KMS-11 (cell line): ENCODE results near the gene BRD3.
A peak's percentile ranks its signal among the peaks of the same experiment; 100 is the strongest.

ENCODE experiments used
- H2AFZ ChIP-seq: fragments of 200-600 bp; sonication (generic); 2 replicates; pipeline ENCODE4 v1.6.1; 2016; ENCODE audit warnings: antibody characterized with exemption, mixed run types, low read depth
- H3K27ac ChIP-seq: fragments of 200-600 bp; sonication (generic); 2 replicates; pipeline ENCODE4 v1.6.1; 2016; ENCODE audit warnings: mild to moderate bottlenecking, mixed run types
- H3K27me3 ChIP-seq: fragments of 200-600 bp; sonication (generic); 2 replicates; pipeline ENCODE4 v1.6.1; 2017; ENCODE audit warnings: mild to moderate bottlenecking, low read depth, mixed run types, moderate library complexity; ENCODE audit not compliant: insufficient read depth
- H3K36me3 ChIP-seq: fragments of 200-600 bp; sonication (generic); 2 replicates; pipeline ENCODE4 v1.6.1; 2017; ENCODE audit warnings: mild to moderate bottlenecking, mixed run types; ENCODE audit not compliant: insufficient read depth
- H3K4me1 ChIP-seq: fragments of 200-600 bp; sonication (generic); 2 replicates; pipeline ENCODE4 v1.6.1; 2016; ENCODE audit warnings: mild to moderate bottlenecking, low read depth, mixed run types; ENCODE audit not compliant: poor library complexity, severe bottlenecking
- H3K4me2 ChIP-seq: fragments of 200-600 bp; sonication (generic); 2 replicates; pipeline ENCODE4 v1.7.0; 2016; ENCODE audit warnings: mild to moderate bottlenecking, mixed run types
- H3K4me3 ChIP-seq: fragments of 200-600 bp; sonication (generic); IDR thresholded peaks from 2 replicates; pipeline ENCODE4 v1.6.1; 2017; ENCODE audit warnings: low read depth, low read length, mixed read lengths; ENCODE audit not compliant: insufficient read depth
- H3K79me2 ChIP-seq: fragments of 200-600 bp; sonication (generic); 2 replicates; pipeline ENCODE4 v1.6.1; 2016; ENCODE audit warnings: low read depth, mixed run types; ENCODE audit not compliant: insufficient read depth
- H3K9ac ChIP-seq: fragments of 200-600 bp; sonication (generic); 2 replicates; pipeline ENCODE4 v1.6.1; 2016; ENCODE audit warnings: mild to moderate bottlenecking, mixed run types
- H4K20me1 ChIP-seq: fragments of 200-600 bp; sonication (generic); 2 replicates; pipeline ENCODE4 v1.6.1; 2016; ENCODE audit warnings: mild to moderate bottlenecking, mixed run types; ENCODE audit not compliant: insufficient read depth
- TF ChIP-seq, protein P1 (sequence below): fragments of 200-600 bp; sonication (generic); conservative IDR thresholded peaks from 2 replicates; pipeline ENCODE4 v1.6.1; 2017; ENCODE audit warnings: low read depth, mild to moderate bottlenecking, antibody characterized with exemption, low read length, moderate library complexity, mixed read lengths

Gene BRD3

DNA sequence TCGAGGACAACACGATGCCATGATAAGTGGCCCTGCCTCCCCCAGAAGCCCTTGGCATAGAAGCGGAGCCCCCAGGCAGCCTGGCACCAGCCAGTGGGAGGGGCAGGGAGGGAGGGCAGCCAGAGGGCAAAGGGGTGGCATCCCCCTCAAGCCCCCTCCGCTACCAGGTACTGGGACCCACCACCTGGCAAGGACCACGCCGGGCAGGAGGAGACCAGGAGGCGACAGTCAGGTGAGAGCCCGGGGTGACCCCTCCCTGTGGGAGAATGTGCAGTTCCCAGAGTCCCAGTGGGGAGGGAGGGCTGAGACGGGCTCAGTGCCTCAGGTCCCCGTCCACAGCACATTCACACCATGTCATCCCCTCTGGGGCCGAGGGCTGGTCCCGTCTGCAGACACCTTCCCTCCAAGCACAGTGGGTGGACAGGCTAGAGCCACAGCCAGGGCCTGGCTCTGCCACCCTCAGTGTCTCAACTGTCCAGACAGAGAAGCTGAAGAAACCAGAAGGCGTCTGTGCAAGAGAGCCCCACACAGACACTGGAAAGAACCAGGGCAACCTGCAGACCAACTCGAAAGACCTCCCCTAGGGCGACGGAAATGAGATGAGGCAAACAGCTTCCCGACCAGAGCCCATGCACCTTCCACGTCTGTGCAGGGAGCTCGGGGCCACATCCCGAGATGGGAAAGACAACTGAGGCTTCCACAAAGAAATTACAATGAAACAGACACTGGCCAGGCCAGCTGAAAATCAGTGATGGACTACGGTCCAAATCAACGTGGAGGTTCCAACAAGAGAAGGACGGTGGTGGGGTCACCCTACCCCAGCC lies 11.1 kb downstream of the BRD3 start:
- Histone ChIP-seq H3K4me3 (no peak overlapping the region), H3K79me2 (no peaks in the 10 kb centered on the region), H3K4me2 (peak overlapping the region; percentile 63), H3K9ac (peak overlapping the region; percentile 27; the same call in 1 of the 2 replicates), H3K27ac (no peak overlapping the region), H3K36me3 (no peaks in the 10 kb centered on the region), H4K20me1 (peaks cover 3% of the 10 kb centered on the region; the same call in 1 of the 2 replicates), H2AFZ (no peak overlapping the region), H3K27me3 (no peaks in the 10 kb centered on the region; the same call in 1 of the 2 replicates), H3K4me1 (peaks cover 52% of the 10 kb centered on the region)
- TF ChIP-seq, protein P1, sequence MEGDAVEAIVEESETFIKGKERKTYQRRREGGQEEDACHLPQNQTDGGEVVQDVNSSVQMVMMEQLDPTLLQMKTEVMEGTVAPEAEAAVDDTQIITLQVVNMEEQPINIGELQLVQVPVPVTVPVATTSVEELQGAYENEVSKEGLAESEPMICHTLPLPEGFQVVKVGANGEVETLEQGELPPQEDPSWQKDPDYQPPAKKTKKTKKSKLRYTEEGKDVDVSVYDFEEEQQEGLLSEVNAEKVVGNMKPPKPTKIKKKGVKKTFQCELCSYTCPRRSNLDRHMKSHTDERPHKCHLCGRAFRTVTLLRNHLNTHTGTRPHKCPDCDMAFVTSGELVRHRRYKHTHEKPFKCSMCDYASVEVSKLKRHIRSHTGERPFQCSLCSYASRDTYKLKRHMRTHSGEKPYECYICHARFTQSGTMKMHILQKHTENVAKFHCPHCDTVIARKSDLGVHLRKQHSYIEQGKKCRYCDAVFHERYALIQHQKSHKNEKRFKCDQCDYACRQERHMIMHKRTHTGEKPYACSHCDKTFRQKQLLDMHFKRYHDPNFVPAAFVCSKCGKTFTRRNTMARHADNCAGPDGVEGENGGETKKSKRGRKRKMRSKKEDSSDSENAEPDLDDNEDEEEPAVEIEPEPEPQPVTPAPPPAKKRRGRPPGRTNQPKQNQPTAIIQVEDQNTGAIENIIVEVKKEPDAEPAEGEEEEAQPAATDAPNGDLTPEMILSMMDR = no peak

DNA sequence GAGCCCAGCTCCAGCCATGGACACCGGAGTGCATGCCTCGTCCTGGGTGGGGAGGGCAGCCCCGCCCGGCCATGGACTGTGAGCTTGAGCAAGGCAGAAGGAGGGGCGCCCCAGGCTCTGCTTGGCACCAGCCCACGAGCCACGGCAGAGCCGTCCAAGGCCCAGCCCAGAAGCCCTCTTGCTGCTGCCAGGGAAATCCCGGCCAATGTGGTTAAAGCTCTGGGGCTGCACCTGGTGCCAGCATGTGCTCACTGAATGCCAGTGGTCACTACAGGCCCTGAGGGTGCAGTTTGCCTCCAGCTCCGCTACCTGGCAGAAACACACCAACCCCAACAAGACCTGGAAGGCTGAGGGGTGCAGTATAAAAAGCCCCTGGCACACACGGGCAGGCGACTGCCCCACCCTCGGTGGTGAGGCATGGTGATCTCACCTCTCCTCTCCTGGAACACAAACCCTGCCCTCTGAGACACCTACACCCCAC lies 11.8 kb downstream of the BRD3 start:
- H3K4me2 ChIP-seq = peak overlapping the region; percentile 63
- no peak overlapping the region for H2AFZ ChIP-seq
- no peak overlapping the region for H3K4me3 ChIP-seq
- H3K9ac ChIP-seq = peak overlapping the region; percentile 27; the same call in 1 of the 2 replicates
- TF ChIP-seq, protein P1 = no peak
- no peaks in the 10 kb centered on the region for H3K79me2 ChIP-seq
- no peaks in the 10 kb centered on the region for H3K36me3 ChIP-seq
- H4K20me1 ChIP-seq = peaks cover 3% of the 10 kb centered on the region; the same call in 1 of the 2 replicates
- H3K27me3 ChIP-seq = no peaks in the 10 kb centered on the region; the same call in 1 of the 2 replicates
- peaks cover 45% of the 10 kb centered on the region for H3K4me1 ChIP-seq
- H3K27ac ChIP-seq = no peak overlapping the region

DNA sequence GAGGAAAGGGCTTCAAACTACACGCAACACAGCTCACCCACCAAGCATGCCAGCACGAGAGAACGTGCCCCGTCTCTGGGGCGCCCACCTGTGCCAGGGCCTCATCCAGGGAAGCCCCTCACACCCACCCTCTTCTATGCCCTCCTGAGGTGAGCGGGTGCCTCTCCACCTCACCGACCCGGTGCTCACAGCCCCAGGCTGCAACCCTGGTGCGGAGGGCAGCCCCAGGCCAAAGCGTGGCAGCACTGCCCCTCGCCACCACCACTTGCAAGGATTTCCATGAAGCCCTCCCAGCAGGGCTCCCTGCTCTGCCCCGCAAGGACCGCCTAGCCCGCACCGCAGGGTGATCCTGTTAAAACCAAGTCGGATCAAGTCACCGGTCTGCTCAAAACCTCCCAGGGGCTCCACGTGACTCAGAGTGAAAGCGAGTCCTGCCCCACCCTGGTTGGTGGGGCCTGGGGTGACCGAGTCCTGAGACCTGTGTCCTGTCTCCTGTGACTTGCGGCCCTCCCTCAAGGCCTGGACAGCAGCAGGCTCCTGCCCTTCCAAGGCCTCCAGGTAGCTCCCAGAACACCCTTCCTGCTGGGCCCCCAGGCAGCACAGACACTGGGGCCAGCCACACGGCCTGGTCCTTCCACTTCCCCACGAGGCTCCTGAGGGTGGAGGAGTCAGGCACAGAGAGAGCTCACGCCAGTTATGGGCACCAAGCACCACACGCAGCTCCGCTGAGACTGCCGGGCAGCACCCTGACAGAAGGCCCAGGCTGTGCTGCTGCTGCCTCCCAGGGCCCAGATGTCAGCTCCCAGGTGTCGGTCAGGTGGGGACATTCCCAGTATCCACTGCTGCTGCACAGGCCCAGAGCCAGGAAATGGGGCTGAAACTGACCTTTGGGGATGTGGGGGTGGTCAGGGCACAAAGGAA lies 12.7 kb downstream of the BRD3 start:
- H2AFZ ChIP-seq = no peak overlapping the region
- H3K4me3 ChIP-seq = no peak overlapping the region
- peaks cover 36% of the 10 kb centered on the region for H3K4me1 ChIP-seq
- no peak overlapping the region for H3K9ac ChIP-seq
- H3K27ac ChIP-seq = no peak overlapping the region
- H3K79me2 ChIP-seq = no peaks in the 10 kb centered on the region
- TF ChIP-seq, protein P1 = no peak
- H3K27me3 ChIP-seq = no peaks in the 10 kb centered on the region; the same call in 1 of the 2 replicates
- H3K36me3 ChIP-seq = no peaks in the 10 kb centered on the region
- peak overlapping the region; percentile 63; the same call in 1 of the 2 replicates for H3K4me2 ChIP-seq
- H4K20me1 ChIP-seq = no peaks in the 10 kb centered on the region; the same call in 1 of the 2 replicates
